GM12891 (cell line): ENCODE measurements around the gene BACH1.

ENCODE experiments used
- PAX5 ChIP-seq: IDR thresholded peaks from 2 replicates; pipeline ENCODE4 v1.6.1; 2011; ENCODE audit warnings: low read length, moderate library complexity, mild to moderate bottlenecking; ENCODE audit not compliant: insufficient read depth, severe bottlenecking
- POLR2A ChIP-seq: IDR thresholded peaks from 2 replicates; pipeline ENCODE4 v1.6.1; 2011; ENCODE audit warnings: low read depth, low read length, control low read depth
- POLR2AphosphoS5 ChIP-seq: IDR thresholded peaks from 2 replicates; pipeline ENCODE4 v1.6.1; 2011; ENCODE audit warnings: low read depth, low read length, control low read depth
- SPI1 ChIP-seq: IDR thresholded peaks from 2 replicates; pipeline ENCODE4 v1.6.1; 2011; ENCODE audit warnings: low read depth, low read length, control low read depth
- TAF1 ChIP-seq: IDR thresholded peaks from 2 replicates; pipeline ENCODE4 v1.6.1; 2011; ENCODE audit warnings: low read depth, low read length, control low read depth

DNA sequence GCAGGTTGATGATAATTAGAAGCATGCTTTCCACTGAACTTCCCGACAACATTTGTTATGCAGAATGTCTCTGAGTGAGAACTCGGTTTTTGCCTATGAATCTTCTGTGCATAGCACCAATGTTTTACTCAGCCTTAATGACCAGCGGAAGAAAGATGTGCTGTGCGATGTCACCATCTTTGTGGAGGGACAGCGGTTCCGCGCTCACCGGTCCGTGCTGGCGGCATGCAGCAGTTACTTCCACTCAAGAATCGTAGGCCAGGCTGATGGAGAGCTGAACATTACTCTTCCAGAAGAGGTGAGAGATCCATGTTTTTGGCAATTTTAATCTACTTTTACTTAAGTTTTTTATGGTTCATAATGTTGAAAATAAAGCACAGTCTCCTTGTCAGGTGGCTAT is 22.5 kb downstream of the BACH1 start:
- TF ChIP-seq POLR2A (no peak), POLR2AphosphoS5 (no peak), SPI1 (no peak), TAF1 (no peak), PAX5 (no peak)
